OCI-M1 (cell line): ENCODE results near the gene PDE6B.
"Not testable (repeated sequence)": the region's sequence is repeated elsewhere in the genome, so short reads cannot be mapped to it uniquely, and the experiment has no call there.

ENCODE experiments used
- DNase-seq: peaks from one replicate; lab custom pipeline; 2025; lab: John Stamatoyannopoulos, UW

The PDE6B gene

GRCh38 chr4:622071-622995 lies 3.0 kb upstream of the PDE6B start:
- peak; percentile 1 for DNase-seq

DNA sequence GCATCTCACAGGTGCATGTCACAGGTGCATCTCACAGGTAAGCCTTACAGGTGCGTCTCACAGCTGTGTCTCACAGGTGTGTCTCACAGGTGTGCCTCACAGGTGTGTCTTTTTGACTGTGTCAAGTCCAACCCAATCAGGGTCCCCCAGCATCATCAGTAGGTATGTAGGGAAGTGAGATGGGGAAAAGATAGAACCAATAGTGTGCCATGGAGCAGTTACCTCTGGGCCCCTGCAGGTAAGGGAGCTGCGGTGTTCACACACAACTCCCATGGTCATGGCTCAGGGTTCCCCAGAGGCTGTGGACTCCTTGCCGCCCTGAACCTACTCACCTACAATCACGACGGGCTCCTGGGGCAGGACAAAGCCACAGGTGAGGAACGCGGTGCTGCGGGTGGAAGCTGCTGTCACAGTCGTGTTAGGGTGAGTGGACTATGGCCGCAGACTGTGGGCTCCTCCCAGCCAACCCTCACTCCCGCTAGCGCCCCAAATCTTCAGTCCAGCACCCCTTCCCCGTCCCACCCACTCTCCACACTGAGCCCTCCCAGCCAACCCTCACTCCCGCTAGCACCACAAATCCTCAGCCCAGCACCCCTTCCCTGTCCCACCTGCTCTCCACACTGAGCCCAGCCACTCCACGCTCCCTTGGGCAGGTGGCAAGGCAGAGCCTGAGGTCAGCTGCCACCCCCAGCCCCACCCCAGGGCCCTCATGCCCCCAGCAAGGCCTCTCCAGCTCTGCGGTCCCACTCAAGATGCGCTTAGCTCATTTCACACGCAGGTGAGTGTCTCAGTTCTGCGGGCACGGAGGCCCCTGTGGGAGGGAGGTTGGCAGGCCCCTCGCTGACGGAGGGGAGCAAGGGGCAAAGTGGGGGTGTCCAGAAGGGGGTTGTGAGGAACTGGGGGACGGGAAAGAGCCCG lies 2.1 kb upstream of the PDE6B start:
- no peak for DNase-seq

- no peak for DNase-seq
Observed at GRCh38 chr4:623914-624566, 1.3 kb upstream of the PDE6B start.

DNA sequence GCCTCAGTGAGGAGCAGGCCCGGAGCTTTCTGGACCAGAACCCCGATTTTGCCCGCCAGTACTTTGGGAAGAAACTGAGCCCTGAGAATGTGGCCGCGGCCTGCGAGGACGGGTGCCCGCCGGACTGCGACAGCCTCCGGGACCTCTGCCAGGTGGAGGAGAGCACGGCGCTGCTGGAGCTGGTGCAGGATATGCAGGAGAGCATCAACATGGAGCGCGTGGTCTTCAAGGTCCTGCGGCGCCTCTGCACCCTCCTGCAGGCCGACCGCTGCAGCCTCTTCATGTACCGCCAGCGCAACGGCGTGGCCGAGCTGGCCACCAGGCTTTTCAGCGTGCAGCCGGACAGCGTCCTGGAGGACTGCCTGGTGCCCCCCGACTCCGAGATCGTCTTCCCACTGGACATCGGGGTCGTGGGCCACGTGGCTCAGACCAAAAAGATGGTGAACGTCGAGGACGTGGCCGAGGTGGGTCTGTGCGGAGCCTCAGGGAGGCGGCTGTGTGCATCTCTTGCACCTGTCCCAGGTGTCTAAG lies 323 bp downstream of the PDE6B start:
- DNase-seq = no peak

DNA sequence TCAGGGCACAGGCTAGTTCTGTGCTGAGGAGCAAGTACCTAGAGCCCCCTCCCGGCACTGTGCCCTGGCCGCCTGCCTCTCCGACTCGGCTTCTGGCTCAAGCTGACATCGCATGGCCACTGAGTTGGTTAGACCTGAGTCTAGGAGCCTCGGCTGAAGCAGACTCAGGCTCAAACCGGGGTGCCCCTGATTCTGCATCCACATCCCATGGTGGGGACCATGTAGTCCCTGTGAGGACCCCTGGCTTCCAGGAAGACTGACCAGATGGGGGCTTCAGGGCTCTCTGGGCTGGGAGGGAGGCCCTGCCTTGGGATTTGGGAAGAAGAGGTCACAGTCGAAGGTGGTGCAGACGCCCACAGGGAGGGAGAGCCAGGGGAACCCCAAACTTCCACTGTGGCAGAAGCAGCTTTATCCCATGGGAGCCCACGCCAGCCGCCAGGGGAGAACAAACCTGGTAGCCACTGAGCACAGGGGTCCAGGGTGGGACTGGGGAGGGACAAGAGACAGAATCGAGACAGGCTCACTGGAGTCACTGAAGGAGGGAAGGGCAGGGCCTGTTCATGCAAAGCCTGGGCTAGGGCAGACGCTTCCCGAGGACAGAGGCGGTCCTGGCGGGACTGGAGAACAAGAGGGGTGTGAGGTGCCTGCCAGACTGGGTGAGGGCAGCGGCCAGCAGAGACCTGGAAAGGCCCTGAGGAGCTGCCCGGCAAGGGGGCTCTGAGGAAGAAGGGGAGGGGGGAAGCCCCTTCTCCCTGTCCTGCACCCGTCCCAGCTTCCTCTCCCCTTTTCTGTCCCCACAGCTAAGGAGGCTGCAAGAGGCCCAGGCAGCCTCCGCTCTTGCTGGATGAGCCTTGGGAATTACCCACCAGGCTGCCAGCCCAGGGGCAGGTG lies 1.1 kb downstream of the PDE6B start:
- DNase-seq = no peak

DNA sequence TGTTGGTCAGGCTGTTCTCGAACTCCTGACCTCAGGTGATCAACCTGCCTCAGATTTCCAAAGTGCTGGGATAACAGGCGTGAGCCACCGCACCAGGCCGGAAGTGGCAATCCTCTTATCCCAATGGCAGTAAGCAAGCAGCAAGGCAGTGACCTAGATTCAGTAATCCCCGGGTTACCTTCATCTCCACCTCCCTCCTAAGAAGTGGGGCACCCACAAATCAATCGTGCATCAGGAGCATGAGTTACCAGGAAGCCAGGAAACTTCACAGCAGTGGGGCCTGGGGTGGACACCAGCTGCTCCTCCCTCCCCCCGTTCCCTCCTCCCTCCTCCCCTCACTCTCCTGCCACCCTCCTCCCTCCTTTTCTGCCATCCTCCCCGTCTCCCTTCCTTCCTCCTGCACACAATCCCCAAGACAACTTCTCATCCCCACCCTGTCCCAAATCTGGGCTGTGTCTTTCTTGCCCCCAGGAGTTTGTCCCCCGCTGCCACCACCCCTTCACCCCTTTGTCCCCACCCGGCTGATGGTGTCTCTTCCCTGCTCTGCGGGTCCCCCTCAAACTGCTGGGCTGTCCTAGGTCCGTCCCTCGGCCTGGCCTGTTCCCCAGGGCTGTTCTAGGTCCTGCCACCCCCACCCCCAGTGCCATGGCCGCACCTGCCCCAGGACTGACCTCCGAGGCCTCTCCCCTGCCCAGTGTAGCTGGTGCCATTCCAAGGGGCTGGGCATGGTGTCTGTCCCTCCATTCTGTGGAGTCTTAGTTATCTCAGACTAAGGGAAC lies 2.2 kb downstream of the PDE6B start:
- DNase-seq = no peak

- no peak for DNase-seq
Observed at GRCh38 chr4:628311-628741, 3.0 kb downstream of the PDE6B start.

DNA sequence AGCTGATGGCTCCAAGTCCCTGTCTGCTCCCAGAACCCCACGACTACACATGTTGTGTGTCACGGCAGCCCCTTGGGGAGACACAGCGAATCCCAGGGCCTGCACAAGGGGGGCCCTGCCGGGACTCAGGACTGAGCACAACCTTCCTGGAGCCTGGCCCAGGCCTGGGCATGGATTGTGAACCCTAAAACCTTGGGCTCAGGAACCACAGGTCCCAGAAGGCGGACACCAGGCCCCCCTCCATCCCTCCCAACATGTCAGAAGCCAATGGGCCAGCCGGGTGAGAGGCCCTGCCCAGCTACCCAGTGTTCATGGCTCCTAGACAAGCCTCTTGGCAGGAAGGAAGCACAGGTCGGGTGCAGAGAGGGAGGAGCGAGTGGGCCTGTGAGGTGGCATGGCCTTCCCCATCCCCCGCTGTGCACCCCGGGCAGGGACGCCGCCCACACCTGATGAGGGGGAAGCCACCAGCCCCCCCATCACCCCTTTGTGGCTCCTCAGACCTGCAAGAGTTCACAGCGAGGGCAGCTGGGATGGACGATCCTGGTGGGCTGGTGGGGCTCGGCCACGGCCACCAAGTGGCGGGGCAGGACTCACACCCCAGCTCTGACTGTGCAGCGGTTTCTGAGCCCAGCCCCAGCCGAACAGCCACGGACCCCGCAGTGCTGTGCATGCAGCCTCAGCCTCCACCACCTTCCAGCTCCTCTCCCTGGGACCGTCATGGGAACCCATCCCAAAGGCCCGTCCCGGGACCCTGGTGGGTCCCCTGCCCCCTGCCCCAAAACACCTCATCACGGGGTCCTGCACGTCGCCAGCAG lies 3.7 kb downstream of the PDE6B start:
- no peak for DNase-seq

- no peak for DNase-seq
Observed at GRCh38 chr4:629636-629914, 4.2 kb downstream of the PDE6B start.

GRCh38 chr4:629915-630641 lies 4.7 kb downstream of the PDE6B start:
- DNase-seq = no peak

DNA sequence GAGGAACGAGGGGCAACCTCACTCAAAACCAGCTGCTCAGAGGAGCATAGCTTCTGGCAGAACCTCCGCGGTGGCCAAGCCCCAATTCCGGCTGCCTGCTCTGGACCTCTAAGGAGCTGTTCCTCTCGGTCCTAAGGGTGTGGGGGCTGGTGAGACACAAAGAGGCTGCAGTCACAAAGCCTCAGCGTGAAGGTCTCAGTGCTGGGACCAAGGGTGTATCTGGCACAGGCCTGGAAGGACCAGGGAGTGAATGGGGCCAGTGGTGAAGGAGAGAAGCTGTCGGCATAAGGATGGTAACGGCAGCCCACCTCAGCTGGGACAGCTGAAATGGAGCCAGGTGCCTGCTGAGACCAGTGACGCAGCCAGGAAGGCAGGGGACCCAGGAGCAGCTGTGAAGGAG lies 5.3 kb downstream of the PDE6B start:
- no peak for DNase-seq

DNA sequence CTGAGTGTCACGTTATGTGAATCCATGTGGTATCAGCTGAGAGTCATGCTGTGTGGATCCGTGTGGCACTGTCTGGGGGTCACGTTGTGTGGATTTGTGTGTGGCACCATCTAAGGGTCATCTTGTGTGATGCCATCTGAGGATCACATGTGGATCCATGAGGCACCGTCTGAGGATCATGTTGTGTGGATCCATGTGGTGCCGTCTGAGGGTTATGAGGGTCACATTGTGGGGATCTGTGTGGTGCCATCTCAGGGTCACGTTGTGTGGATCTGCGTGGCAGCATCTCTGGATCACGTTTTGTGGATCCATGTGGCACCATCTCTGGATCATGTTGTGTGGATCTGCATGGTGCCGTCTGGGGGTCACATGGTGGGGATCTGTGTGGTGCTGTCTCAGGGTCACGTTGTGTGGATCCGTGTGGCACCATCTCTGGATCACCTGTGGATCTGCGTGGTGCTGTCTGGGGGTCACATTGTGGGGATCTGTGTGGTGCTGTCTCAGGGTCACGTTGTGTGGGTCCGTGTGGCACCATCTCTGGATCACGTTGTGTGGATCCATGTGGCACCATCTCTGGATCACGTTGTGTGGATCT lies 6.9 kb downstream of the PDE6B start:
- no peak for DNase-seq

DNA sequence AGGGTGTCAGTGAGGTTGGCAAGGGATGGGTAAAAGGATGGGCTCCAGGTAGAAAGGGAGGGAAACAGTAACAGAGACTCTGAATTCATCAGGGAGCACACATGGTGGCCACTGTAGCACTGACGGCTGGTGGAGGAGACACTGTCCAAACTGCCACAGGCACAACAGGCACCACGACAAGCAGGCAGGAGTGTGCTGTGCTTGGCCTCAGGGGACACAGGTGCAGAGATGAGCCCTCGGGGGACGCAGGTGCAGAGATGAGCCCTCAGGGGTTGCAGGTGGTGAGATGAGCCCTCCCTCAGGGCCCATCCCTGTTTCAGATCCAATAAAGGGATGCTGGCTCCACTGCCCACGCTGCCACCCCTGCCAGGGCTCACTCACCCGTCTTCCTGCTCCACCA lies 7.6 kb downstream of the PDE6B start:
- DNase-seq = no peak

GRCh38 chr4:633406-633805 lies 8.0 kb downstream of the PDE6B start:
- no peak for DNase-seq

DNA sequence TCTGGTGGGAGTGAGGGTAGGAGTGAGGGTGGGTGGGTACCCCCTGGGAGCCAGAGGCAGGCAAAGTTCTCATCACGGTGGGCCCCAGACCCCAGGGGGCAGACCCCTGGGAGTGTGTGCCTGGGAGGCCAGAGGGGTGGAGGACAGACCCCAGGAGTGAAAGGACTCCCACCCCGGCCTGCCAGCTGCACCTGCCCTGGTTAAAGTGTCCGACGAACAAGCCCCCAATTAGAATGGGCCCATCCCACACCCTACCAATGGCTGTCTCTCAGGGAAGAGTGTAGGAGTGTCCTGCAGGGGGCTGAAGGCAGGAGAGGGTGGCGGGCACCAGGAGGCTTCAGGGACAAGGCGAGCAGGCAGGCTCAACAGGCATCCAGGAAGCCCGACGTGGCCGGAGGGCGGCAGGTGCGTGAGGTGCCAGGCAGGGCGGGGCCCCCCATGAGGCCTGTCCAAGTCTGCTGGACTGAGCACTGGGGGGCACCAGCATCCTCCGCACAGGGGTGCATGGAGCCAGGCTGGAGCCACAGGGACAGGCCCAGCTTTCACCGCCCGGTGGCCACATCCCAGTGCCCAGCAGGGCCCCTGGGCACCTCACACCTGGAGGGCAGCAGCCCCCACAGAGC lies 8.7 kb downstream of the PDE6B start:
- DNase-seq = no peak

DNA sequence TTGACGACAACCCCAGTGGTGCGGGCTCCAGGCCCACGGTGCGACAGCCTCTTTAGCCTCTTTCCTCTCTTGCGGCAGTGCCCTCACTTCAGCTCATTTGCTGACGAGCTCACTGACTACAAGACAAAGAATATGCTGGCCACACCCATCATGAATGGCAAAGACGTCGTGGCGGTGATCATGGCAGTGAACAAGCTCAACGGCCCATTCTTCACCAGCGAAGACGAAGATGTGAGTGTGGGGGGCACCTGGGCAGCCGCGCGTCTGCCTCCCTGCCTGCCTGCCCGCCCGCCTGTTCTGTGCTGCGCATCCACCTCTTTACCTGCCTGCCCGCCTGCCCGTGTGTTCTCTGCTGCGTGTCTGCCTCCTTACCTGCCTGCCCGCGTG lies 9.2 kb downstream of the PDE6B start:
- DNase-seq = no peak

- DNase-seq = not testable (repeated sequence)
Observed at GRCh38 chr4:635066-635835, 9.9 kb downstream of the PDE6B start.
